Measurements from ENCODE around the gene LANCL3. TPM values are rescaled to one million over a fixed set of nuclear protein-coding genes. Genes with fewer than 3 reads are reported as not detected.

The LANCL3 gene
- total RNA-seq, 1 experiment from 2014 or later, result 0.26 TPM

- Mint-ChIP-seq H3K27ac (no peak overlapping the region), H3K27me3 (ENCODE audit: low read depth) (peaks cover 3% of the 10 kb centered on the region), H3K4me3 (no peak overlapping the region), H3K36me3 (ENCODE audit: insufficient read depth in 1 of 3, low read depth in 3 of 3) (no peaks in the 10 kb centered on the region; a peak in 1 of 7 replicates), H3K4me1 (peaks cover 4% of the 10 kb centered on the region in 2 experiments; a peak in 3 of 4 replicates), H3K9me3 (peaks cover 41 to 42% of the 10 kb centered on the region in 2 experiments)
- no peak overlapping the region for H3K4ac ChIP-seq (ENCODE audit: low read depth, low read length)
- no peak overlapping the region for H2AK5ac ChIP-seq (ENCODE audit: insufficient read length, low read length)
- H3K18ac ChIP-seq (ENCODE audit: insufficient read length, low read depth, low read length), result no peak overlapping the region
- H3K14ac ChIP-seq (ENCODE audit: insufficient read depth, low read length), result no peak overlapping the region
- no peak overlapping the region for H3K23ac ChIP-seq (ENCODE audit: insufficient read length, low read depth, low read length)
- H4K91ac ChIP-seq (ENCODE audit: insufficient read length, low read depth, low read length), result no peak overlapping the region
- H3K9ac ChIP-seq (ENCODE audit: extremely low read depth, insufficient read length, low read length), result no peak overlapping the region
- no peak overlapping the region for H2BK5ac ChIP-seq (ENCODE audit: insufficient read length, low read length)
- no peak overlapping the region for H2BK15ac ChIP-seq (ENCODE audit: low read depth, low read length)
- H3K4me2 ChIP-seq (ENCODE audit: insufficient read depth, insufficient read length, low read length), result no peak overlapping the region
- H2AFZ ChIP-seq (ENCODE audit: low read length), result no peak overlapping the region
- H3K9me3 ChIP-seq (ENCODE audit: control insufficient read depth, low read depth, low read length), result no peaks in the 10 kb centered on the region
- no peak for DNase-seq
- no peak overlapping the region for H3T11ph ChIP-seq (ENCODE audit: low read length)
- H3K27ac ChIP-seq (ENCODE audit: insufficient read length, low read depth, low read length), result no peak overlapping the region
- no peak overlapping the region for H3K56ac ChIP-seq (ENCODE audit: insufficient read length, low read depth, low read length)
- H3K27me3 ChIP-seq (ENCODE audit: insufficient read depth, low read length), result no peaks in the 10 kb centered on the region
- H2BK120ac ChIP-seq (ENCODE audit: low read depth, low read length, poor library complexity, severe bottlenecking), result no peak overlapping the region
- H2BK20ac ChIP-seq (ENCODE audit: low read depth, low read length, poor library complexity, severe bottlenecking), result no peak overlapping the region
- no peaks in the 10 kb centered on the region for H3K4me1 ChIP-seq (ENCODE audit: insufficient read depth, low read length)
- H3K79me1 ChIP-seq (ENCODE audit: insufficient read depth, low read depth, low read length, poor library complexity, severe bottlenecking), result no peaks in the 10 kb centered on the region
- no peaks in the 10 kb centered on the region for H4K20me1 ChIP-seq (ENCODE audit: control insufficient read depth, insufficient read depth, insufficient read length)
- no peak overlapping the region for H4K5ac ChIP-seq (ENCODE audit: insufficient read length, low read depth, low read length)
- no peak overlapping the region for H4K8ac ChIP-seq (replicated peaks; ENCODE audit: insufficient read length, low read depth, low read length)
- TF ChIP-seq CTCF (conservative IDR thresholded peaks at IDR 0.05), result no peak
- H3K79me2 ChIP-seq (ENCODE audit: insufficient read depth, low read length), result no peaks in the 10 kb centered on the region
- no peaks in the 10 kb centered on the region for H3K23me2 ChIP-seq (ENCODE audit: insufficient read length, low read depth, low read length, poor library complexity, severe bottlenecking)
- H2BK12ac ChIP-seq (ENCODE audit: insufficient read length, low read depth, low read length), result no peak overlapping the region
- no CpG with 5 or more reads among the region's 4 CpGs for WGBS (ENCODE audit: extremely low coverage, insufficient read length, low lambda C conversion rate)
Observed at GRCh38 chrX:37662181-37662580, 90.7 kb downstream of the LANCL3 start.
